Thyroid gland (tissue), 4 donors: ENCODE results near the gene TRANK1.
"Not testable (repeated sequence)": the region's sequence is repeated elsewhere in the genome, so short reads cannot be mapped to it uniquely, and the experiment has no call there.

Source experiments
- POLR2A ChIP-seq, 2 donors: fragments of 450-650 bp; IDR thresholded peaks; one replicate each; pipeline ENCODE4 v1.6.1; 2017; ENCODE audit warnings: antibody characterized with exemption in 2 of 2, mild to moderate bottlenecking in 2 of 2, moderate library complexity in 1 of 2
- TF ChIP-seq, protein P1 (sequence below), 6 experiments: fragments of 200-600 bp in 3 of 6; fragments of 450-650 bp in 3 of 6; sonication (generic) in 3 of 6; IDR thresholded peaks; one replicate each; pipeline ENCODE4 v1.5.1; 2016 to 2019; ENCODE audit warnings: antibody characterized with exemption in 6 of 6, mild to moderate bottlenecking in 2 of 6, inconsistent platforms in 1 of 6, moderate library complexity in 1 of 6

DNA sequence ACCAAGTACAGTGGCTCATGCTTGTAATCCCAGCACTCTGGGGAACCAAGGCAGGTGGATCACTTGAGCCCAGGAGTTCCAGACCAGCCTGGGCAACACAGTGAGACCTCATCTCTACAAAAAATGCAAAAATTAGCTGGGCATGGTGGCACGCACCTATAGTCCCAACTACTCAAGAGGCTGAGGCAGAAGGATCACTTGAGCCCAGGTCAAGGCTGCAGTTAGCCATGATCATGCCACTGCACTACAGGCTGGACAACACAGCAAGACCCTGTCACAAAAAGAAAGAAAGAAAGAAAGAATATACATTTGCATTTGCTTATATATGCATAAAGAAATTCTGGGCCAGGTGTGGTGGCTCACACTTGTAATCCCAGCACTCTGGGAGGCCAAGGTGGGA is 13.4 kb downstream of the TRANK1 start:
- TF ChIP-seq, protein P1, sequence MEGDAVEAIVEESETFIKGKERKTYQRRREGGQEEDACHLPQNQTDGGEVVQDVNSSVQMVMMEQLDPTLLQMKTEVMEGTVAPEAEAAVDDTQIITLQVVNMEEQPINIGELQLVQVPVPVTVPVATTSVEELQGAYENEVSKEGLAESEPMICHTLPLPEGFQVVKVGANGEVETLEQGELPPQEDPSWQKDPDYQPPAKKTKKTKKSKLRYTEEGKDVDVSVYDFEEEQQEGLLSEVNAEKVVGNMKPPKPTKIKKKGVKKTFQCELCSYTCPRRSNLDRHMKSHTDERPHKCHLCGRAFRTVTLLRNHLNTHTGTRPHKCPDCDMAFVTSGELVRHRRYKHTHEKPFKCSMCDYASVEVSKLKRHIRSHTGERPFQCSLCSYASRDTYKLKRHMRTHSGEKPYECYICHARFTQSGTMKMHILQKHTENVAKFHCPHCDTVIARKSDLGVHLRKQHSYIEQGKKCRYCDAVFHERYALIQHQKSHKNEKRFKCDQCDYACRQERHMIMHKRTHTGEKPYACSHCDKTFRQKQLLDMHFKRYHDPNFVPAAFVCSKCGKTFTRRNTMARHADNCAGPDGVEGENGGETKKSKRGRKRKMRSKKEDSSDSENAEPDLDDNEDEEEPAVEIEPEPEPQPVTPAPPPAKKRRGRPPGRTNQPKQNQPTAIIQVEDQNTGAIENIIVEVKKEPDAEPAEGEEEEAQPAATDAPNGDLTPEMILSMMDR (IDR thresholded peaks at IDR 0.05) = not testable (repeated sequence)
- not testable (repeated sequence) for TF ChIP-seq POLR2A (IDR thresholded peaks at IDR 0.05)
